22Rv1 (cell line): ENCODE data around the gene AADACL3.

Source experiments
- ZFX ChIP-seq: fragments of 450-650 bp; IDR thresholded peaks from 2 replicates; pipeline ENCODE4 v1.6.1; 2017; ENCODE audit warnings: antibody characterized with exemption, borderline replicate concordance
- TF ChIP-seq, protein P1 (sequence below): fragments of 450-650 bp; IDR thresholded peaks from 2 replicates; pipeline ENCODE4 v1.5.1; 2017; ENCODE audit warnings: mild to moderate bottlenecking

DNA sequence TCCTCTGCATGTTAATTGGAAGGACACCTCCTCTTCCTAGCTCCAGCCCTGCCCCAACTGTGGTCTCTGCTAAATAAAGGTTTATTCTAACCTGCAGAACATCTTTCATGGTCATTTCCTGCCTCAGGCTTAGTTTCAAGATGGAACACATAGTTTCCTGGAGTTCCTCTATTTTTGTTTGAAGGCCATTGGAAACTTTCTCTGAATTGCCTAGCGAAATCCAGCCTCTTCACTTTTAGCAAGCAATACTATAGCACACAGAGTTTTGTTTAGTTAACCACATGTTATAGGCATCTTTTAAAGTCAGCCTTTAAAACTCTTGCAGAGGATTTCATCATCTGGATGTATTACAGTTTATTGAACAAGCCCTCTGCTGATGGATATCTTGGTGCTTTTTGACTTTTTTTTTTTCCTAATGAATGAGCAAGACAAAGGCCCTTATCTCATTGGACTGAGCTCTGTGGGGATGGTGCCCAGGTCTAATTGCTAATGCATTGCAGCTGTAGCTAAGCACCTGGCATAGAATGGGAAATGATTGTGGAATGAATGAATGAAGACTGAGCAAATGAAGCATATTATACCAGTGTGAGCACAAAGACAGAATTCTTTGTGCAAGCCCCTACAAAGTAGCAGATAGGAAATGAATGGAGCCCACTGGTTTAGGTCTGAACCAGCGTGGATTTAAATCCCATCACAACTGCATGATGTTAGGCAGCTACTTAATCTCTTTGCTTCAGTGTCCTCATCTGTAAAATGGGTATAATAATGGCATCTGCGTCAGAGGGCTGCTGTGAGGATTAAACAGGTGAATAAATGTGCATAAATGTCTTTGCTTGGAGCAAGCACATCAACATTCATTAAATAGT is 29.4 kb downstream of the AADACL3 start:
- TF ChIP-seq, protein P1, sequence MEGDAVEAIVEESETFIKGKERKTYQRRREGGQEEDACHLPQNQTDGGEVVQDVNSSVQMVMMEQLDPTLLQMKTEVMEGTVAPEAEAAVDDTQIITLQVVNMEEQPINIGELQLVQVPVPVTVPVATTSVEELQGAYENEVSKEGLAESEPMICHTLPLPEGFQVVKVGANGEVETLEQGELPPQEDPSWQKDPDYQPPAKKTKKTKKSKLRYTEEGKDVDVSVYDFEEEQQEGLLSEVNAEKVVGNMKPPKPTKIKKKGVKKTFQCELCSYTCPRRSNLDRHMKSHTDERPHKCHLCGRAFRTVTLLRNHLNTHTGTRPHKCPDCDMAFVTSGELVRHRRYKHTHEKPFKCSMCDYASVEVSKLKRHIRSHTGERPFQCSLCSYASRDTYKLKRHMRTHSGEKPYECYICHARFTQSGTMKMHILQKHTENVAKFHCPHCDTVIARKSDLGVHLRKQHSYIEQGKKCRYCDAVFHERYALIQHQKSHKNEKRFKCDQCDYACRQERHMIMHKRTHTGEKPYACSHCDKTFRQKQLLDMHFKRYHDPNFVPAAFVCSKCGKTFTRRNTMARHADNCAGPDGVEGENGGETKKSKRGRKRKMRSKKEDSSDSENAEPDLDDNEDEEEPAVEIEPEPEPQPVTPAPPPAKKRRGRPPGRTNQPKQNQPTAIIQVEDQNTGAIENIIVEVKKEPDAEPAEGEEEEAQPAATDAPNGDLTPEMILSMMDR, result no peak
- TF ChIP-seq ZFX, result no peak
